K562 (cell line): ENCODE results near the gene RAD52. TPM values are rescaled to one million over a fixed set of nuclear protein-coding genes. Genes with fewer than 3 reads are reported as not detected.

Experiments
- ATAC-seq: fragments of 200-7000 bp; cut with Tn5 transposase; 3 replicates; pipeline ENCODE4 v1.9.1; 2020; ENCODE audit warnings: moderate library complexity
- BruUV-seq: library from RNA; stranded (reverse); fragments of 400-500 nt; replicated peaks from 2 replicates; lab custom pipeline; 2021; lab: Mats Ljungman, UMichigan
- CTCF ChIA-PET: fragments of 300-600 bp; formaldehyde crosslinking; extraction: SDS; loops from one replicate; lab custom pipeline; 2021; ENCODE audit warnings: low intra/inter-chr PET ratio; lab: Yijun Ruan, JAX
- POLR2A ChIA-PET: fragments of 300-600, 350-650 bp; sonication (Branson Sonifier 250); formaldehyde crosslinking; extraction: SDS; loops from one replicate; lab custom pipeline; 2021; ENCODE audit warnings: antibody characterized with exemption, inconsistent platforms; lab: Yijun Ruan, JAX
- DNase-seq, 4 experiments: peaks; one replicate each; pipeline versions ENCODE4 v3.0.0 to v3.0.0-alpha.2; 2011 to 2018; ENCODE audit warnings: low spot score in 3 of 4, mixed read lengths in 3 of 4; ENCODE audit errors: extremely low read depth in 1 of 4
- FAIRE-seq: peaks from 2 replicates; lab custom pipeline; 2011; peaks lifted over from hg19 to GRCh38; lab: Jason Lieb, UNC
- H2AFZ ChIP-seq: 2 replicates; pipeline ENCODE4 v1.6.0; 2011; ENCODE audit warnings: low read depth, low read length, control low read depth, inconsistent platforms
- H3K27ac ChIP-seq: fragments of 200-600 bp; 3 replicates; pipeline ENCODE4 v1.8.0; 2011; ENCODE audit warnings: low read depth, mild to moderate bottlenecking, control low read depth, inconsistent platforms, low read length, moderate library complexity, mixed read lengths; ENCODE audit errors: extremely low read depth
- H3K27me3 ChIP-seq, 2 experiments: fragments of 300-600 bp in 1 of 2; 2 replicates in 1 of 2; 3 replicates in 1 of 2; pipeline versions ENCODE4 v1.6.0 to v1.8.0; 2011; ENCODE audit warnings: inconsistent platforms in 2 of 2, low read length in 2 of 2, mild to moderate bottlenecking in 1 of 2, mixed read lengths in 1 of 2, moderate library complexity in 1 of 2; ENCODE audit not compliant: control insufficient read depth in 2 of 2, insufficient read depth in 2 of 2
- H3K36me3 ChIP-seq: fragments of 300-600 bp; 3 replicates; pipeline ENCODE4 v1.8.0; 2011; ENCODE audit warnings: mild to moderate bottlenecking, low read length, inconsistent platforms; ENCODE audit not compliant: control insufficient read depth, insufficient read depth
- H3K4me1 ChIP-seq, 2 experiments: fragments of 200-600 bp in 1 of 2; replicated peaks in 1 of 2; 2 replicates in 1 of 2; 3 replicates in 1 of 2; pipeline versions ENCODE4 v1.5.1 to v1.8.0; 2011; ENCODE audit warnings: inconsistent platforms in 2 of 2, low read length in 2 of 2, mild to moderate bottlenecking in 1 of 2, mixed read lengths in 1 of 2, moderate library complexity in 1 of 2; ENCODE audit not compliant: control insufficient read depth in 2 of 2, insufficient read depth in 2 of 2
- H3K4me2 ChIP-seq: 2 replicates; pipeline ENCODE4 v1.6.1; 2011; ENCODE audit warnings: low read length, control low read depth, inconsistent platforms, mixed read lengths; ENCODE audit not compliant: insufficient read depth
- H3K4me3 ChIP-seq: fragments of 200-600 bp; sonication (generic), shearing (Covaris generic); 2 replicates; pipeline ENCODE4 v1.5.1; 2016; ENCODE audit warnings: control low read depth, inconsistent platforms
- H3K79me2 ChIP-seq: fragments of 200-600 bp; 3 replicates; pipeline ENCODE4 v1.8.0; 2011; ENCODE audit warnings: low read length, inconsistent platforms; ENCODE audit not compliant: control insufficient read depth, insufficient read depth
- H3K9ac ChIP-seq, 2 experiments: 2 replicates each; pipeline versions ENCODE4 v1.6.0 to v1.6.1; 2011; ENCODE audit warnings: low read depth in 2 of 2, low read length in 2 of 2, control low read depth in 1 of 2, inconsistent platforms in 1 of 2, mild to moderate bottlenecking in 1 of 2, mixed read lengths in 1 of 2; ENCODE audit not compliant: insufficient read depth in 1 of 2
- H3K9me1 ChIP-seq: one replicate; pipeline ENCODE4 v1.6.0; 2011; ENCODE audit warnings: inconsistent platforms, mild to moderate bottlenecking, low read length, moderate library complexity; ENCODE audit not compliant: control insufficient read depth, insufficient read depth
- H3K9me3 ChIP-seq: replicated peaks from 2 replicates; pipeline ENCODE4 v1.5.1; 2011; ENCODE audit warnings: low read depth, low read length, inconsistent platforms; ENCODE audit not compliant: control insufficient read depth, insufficient read depth
- H4K20me1 ChIP-seq: replicated peaks from 2 replicates; pipeline ENCODE4 v1.6.1; 2011; ENCODE audit warnings: low read length, inconsistent platforms, mixed read lengths; ENCODE audit not compliant: control insufficient read depth, insufficient read depth
- ZNF121 ChIP-seq: sonication (generic); formaldehyde crosslinking; conservative IDR thresholded peaks from 2 replicates; pipeline ENCODE4 v1.8.0; 2022; ENCODE audit warnings: missing genetic modification reagents
- ZNF384 ChIP-seq: IDR thresholded peaks from 2 replicates; pipeline ENCODE4 v1.6.1; 2012; ENCODE audit warnings: low read depth, low read length, improper control_type of control experiment
- WGBS: fragments of 100-300 bp; shearing (Covaris generic); methylation state at CpG from one replicate; pipeline ENCODE4 v1.1.6; 2016; ENCODE audit warnings: low coverage, mixed read lengths; ENCODE audit not compliant: insufficient coverage; ENCODE audit errors: missing lambda C conversion rate; 5-methylcytosine and 5-hydroxymethylcytosine counted together
- in situ Hi-C: fragments of 300-500 bp; cut with MboI; formaldehyde crosslinking; loops from 4 replicates; pipeline ENCODE4 v1.15.0; 2018; ENCODE audit warnings: inconsistent platforms, mixed read lengths
- intact Hi-C: fragments of 100-400 bp; cut with micrococcal nuclease; formaldehyde crosslinking; loops from 2 replicates; pipeline ENCODE4 v1.14.2; 2022
- polyA plus RNA-seq, 8 experiments: library from polyadenylated mRNA; depleted of rRNA in 4 of 8; stranded (reverse) in 5 of 8; unstranded in 3 of 8; fragments of >200 nt; fragmentation: Nextera tagmentation in 2 of 8; fragmentation: Illumina TruSeq in 1 of 8; extraction: Ambion mirVana in 2 of 8; extraction: Trizol in 1 of 8; gene quantifications; 2 replicates each; pipeline versions ENCODE4 v1.2.1 to v1.2.3, GENCODE V29; 2011 to 2014; ENCODE audit warnings: inconsistent platforms in 1 of 8, missing spikeins in 1 of 8
- total RNA-seq, 7 experiments: library from RNA; depleted of rRNA in 6 of 7; stranded (reverse); fragments of >200 nt in 6 of 7; fragmentation: Illumina TruSeq in 2 of 7; extraction: Trizol in 2 of 7; gene quantifications; 2 replicates each; pipeline versions ENCODE4 v1.2.1 to v1.2.3, GENCODE V29; 2011 to 2021; ENCODE audit warnings: low replicate concordance in 1 of 7
- TF ChIP-seq, protein P1 (sequence below): fragments of 250-450 bp; sonication (Bioruptor Pico); IDR thresholded peaks from 2 replicates; pipeline ENCODE4 v1.8.0; 2021; ENCODE audit warnings: mild to moderate bottlenecking, moderate library complexity

RAD52 gene
- total and polyA plus RNA-seq, 9 of the 15 experiments (the other 6 are each of a cell fraction or from before 2014, with no cell fraction given): 1.3 to 15.9 (median 9.3) TPM

DNA sequence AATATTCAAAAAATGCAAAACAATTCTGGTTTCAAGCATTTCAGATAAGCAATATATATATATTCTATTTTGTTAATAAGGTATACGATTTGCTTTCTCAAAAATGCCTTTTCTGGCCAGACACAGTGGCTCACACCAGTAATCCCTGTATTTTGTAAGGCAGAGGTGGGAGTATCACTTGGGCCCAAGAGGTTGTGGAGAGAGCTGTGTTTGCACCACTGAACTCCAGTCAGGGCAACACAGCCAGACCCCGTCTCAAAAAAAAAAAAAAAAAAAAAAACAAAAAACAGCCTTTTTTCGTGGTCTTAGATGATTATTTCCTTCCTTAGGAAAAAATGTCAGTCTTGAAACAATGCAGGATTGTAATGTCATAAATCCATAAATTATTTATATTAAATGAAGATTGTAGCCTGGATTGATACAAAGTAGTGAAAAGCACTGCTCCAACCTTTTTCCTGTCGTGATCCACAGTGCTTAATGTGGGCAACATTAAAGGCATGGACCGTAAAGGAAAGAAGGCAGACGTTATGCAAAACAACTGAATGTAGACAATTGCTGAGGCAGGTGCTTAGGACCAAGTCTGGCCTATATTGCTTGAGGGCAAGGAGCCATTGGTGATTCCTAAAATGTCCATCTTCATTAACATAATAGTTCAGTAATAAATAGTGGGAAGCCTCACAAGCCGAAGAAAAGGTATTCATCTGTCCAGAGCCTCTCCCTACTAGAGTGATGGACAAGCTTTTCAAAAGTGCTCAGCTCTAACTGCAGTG lies 36.8 kb downstream of the RAD52 start:
- no peak for FAIRE-seq
- no peak overlapping the region for H3K4me3 ChIP-seq
- BruUV-seq: no TSS peak
- no peak overlapping the region for H3K27ac ChIP-seq
- 0 out of 3 replicates have a peak, but pooled peaks cover 5% of the 10 kb centered on the region for H3K79me2 ChIP-seq
- CTCF ChIA-PET: no interaction called here
- TF ChIP-seq ZNF384 (peak; percentile 64; the same call in 1 of the 2 replicates), ZNF121 (CRISPR knock-in tag) (peak; percentile 64; the same call in 1 of the 2 replicates)
- TF ChIP-seq, protein P1, sequence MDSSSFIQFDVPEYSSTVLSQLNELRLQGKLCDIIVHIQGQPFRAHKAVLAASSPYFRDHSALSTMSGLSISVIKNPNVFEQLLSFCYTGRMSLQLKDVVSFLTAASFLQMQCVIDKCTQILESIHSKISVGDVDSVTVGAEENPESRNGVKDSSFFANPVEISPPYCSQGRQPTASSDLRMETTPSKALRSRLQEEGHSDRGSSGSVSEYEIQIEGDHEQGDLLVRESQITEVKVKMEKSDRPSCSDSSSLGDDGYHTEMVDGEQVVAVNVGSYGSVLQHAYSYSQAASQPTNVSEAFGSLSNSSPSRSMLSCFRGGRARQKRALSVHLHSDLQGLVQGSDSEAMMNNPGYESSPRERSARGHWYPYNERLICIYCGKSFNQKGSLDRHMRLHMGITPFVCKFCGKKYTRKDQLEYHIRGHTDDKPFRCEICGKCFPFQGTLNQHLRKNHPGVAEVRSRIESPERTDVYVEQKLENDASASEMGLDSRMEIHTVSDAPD (CRISPR knock-in tag): no peak
- H3K9ac ChIP-seq: no peak overlapping the region
- no peak for DNase-seq
- no peak for ATAC-seq
- no peaks in the 10 kb centered on the region for H3K27me3 ChIP-seq
- intact Hi-C loops: loop anchor here (5.0 kb wide), 1 partner anchor 35 kb away; the partner anchor contains the start of gene RAD52
- no peak overlapping the region for H2AFZ ChIP-seq
- H3K4me1 ChIP-seq: peaks cover 13 to 23% of the 10 kb centered on the region in 2 experiments; a peak in 4 of 5 replicates
- no peaks in the 10 kb centered on the region for H4K20me1 ChIP-seq
- in situ Hi-C loops: no loop called here
- no peaks in the 10 kb centered on the region for H3K9me3 ChIP-seq
- WGBS: 94% methylated on average over 5 of the region's 7 CpGs
- H3K36me3 ChIP-seq: peaks cover 83% of the 10 kb centered on the region
- no peak overlapping the region for H3K4me2 ChIP-seq
- POLR2A ChIA-PET: interaction anchor here (1.6 kb wide), 1 partner anchor 12 kb away, joined by 7 read pairs; no protein-coding TSS in a partner anchor
- H3K9me1 ChIP-seq: no peaks in the 10 kb centered on the region
